PC-9 (cell line): Measurements from ENCODE around the gene KRT9. TPM values are rescaled to one million over a fixed set of nuclear protein-coding genes. Genes with fewer than 3 reads are reported as not detected.

Source experiments
- BruUV-seq: library from RNA; stranded (reverse); fragments of 400-500 nt; replicated peaks from 2 replicates; lab custom pipeline; 2021; lab: Mats Ljungman, UMichigan
- CTCF ChIA-PET: fragments of 300-600 bp; sonication (Branson Sonifier 250); formaldehyde crosslinking; loops from one replicate; lab custom pipeline; 2022; ENCODE audit warnings: antibody characterized with exemption; lab: Charles Lee
- POLR2A ChIA-PET: fragments of 300-600 bp; sonication (Branson Sonifier 250); formaldehyde crosslinking; loops from one replicate; lab custom pipeline; 2022; ENCODE audit warnings: antibody characterized with exemption; ENCODE audit not compliant: unreplicated experiment; lab: Charles Lee
- DNase-seq, 2 experiments: peaks; one replicate each; pipeline versions ENCODE4 v3.0.0 to v3.0.0-alpha.2; 2015 to 2022; ENCODE audit warnings: mixed read lengths in 1 of 2
- H2AFZ ChIP-seq: fragments of 200-600 bp; sonication (generic); 2 replicates; pipeline ENCODE4 v1.8.1; 2017; ENCODE audit warnings: antibody characterized with exemption
- H3F3A ChIP-seq: fragments of 200-600 bp; sonication (generic); 2 replicates; pipeline ENCODE4 v1.8.1; 2017; ENCODE audit warnings: antibody characterized with exemption, mild to moderate bottlenecking, low read depth; ENCODE audit not compliant: insufficient read depth
- H3K27ac ChIP-seq: fragments of 200-600 bp; sonication (generic); 2 replicates; pipeline ENCODE4 v1.6.1; 2016; ENCODE audit warnings: mixed run types
- H3K27me3 ChIP-seq: fragments of 200-600 bp; sonication (generic); 2 replicates; pipeline ENCODE4 v1.6.1; 2016; ENCODE audit warnings: low read depth, mixed run types; ENCODE audit not compliant: insufficient read depth
- H3K36me3 ChIP-seq: fragments of 200-600 bp; sonication (generic); 2 replicates; pipeline ENCODE4 v1.6.1; 2016; ENCODE audit warnings: low read depth, mixed run types
- H3K4me1 ChIP-seq: fragments of 200-600 bp; sonication (generic); replicated peaks from 2 replicates; pipeline ENCODE4 v1.6.1; 2016; ENCODE audit warnings: mixed run types; ENCODE audit not compliant: insufficient read depth
- H3K4me2 ChIP-seq: fragments of 200-600 bp; sonication (generic); 2 replicates; pipeline ENCODE4 v1.6.1; 2017; ENCODE audit warnings: mixed run types
- H3K4me3 ChIP-seq: fragments of 200-600 bp; sonication (generic); 2 replicates; pipeline ENCODE4 v1.6.1; 2016; ENCODE audit warnings: mixed run types
- H3K79me2 ChIP-seq: fragments of 200-600 bp; sonication (generic); 2 replicates; pipeline ENCODE4 v1.6.1; 2017; ENCODE audit warnings: low read depth, mixed run types
- H3K9me2 ChIP-seq: fragments of 200-600 bp; sonication (generic); 2 replicates; pipeline ENCODE4 v1.8.1; 2017; ENCODE audit warnings: mild to moderate bottlenecking; ENCODE audit not compliant: insufficient read depth
- H3K9me3 ChIP-seq: fragments of 200-600 bp; sonication (generic); 2 replicates; pipeline ENCODE4 v1.8.1; 2016; ENCODE audit warnings: low read depth; ENCODE audit not compliant: insufficient read depth
- H4K20me1 ChIP-seq: fragments of 200-600 bp; sonication (generic); 2 replicates; pipeline ENCODE4 v1.8.1; 2017; ENCODE audit not compliant: insufficient read depth
- EZH2 ChIP-seq: fragments of 200-600 bp; sonication (generic); IDR thresholded peaks from 2 replicates; pipeline ENCODE4 v1.8.0; 2017; ENCODE audit warnings: antibody characterized with exemption, low read depth
- intact Hi-C: fragments of 100-400 bp; cut with micrococcal nuclease; formaldehyde crosslinking; loops from one replicate; pipeline ENCODE4 v1.10.0; 2022; ENCODE audit not compliant: unreplicated experiment
- total RNA-seq: library from RNA; stranded (reverse); gene quantifications from 2 replicates; pipeline ENCODE4 v1.2.3, GENCODE V29; 2021
- TF ChIP-seq, protein P1 (sequence below): fragments of 200-600 bp; sonication (generic); conservative IDR thresholded peaks from 2 replicates; pipeline ENCODE4 v1.6.1; 2017; ENCODE audit warnings: mixed run types, antibody characterized with exemption, mild to moderate bottlenecking, moderate library complexity

Gene KRT9
- total RNA-seq, 1 experiment from 2014 or later = 0.55 TPM

DNA sequence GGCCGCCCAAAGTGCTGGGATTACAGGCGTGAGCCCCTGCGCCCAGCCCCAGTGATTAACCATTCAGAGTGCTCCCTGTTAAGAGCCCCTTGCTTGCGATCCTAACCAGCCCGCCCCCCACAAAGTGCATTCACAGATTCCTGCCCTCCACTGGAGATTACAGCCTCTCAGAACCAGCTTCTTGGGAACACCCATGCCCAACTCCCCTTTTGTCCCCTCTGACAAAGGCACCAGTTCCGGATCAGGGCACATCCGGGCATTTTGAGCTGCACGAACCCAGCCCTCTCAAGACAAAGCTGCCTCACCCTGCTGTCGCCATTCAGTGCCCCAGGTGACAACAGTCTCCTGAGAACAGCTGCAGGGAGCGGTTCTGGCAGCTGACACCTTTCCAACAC is 42.9 kb downstream of the KRT9 start:
- BruUV-seq = no TSS peak
- H3K4me3 ChIP-seq = peak overlapping the region; percentile 93
- ChIA-PET POLR2A (interaction anchor here (0.5 to 3.5 kb wide), 13 partner anchors 9 to 710 kb away, joined by 3 to 78 read pairs (median 8); partner anchors contain the start of genes EIF1 and KRT13), CTCF (interaction anchor here (1.2 to 3.3 kb wide), 2 partner anchors 20 to 34 kb away, joined by 4 to 27 read pairs; no protein-coding TSS in a partner anchor)
- H3K27me3 ChIP-seq = no peaks in the 10 kb centered on the region
- DNase-seq = peak; percentile 57 to 63
- H3K9me3 ChIP-seq = no peaks in the 10 kb centered on the region
- H3K79me2 ChIP-seq = peaks cover 48% of the 10 kb centered on the region
- H3K4me1 ChIP-seq = peaks cover 64% of the 10 kb centered on the region
- H2AFZ ChIP-seq = no peak overlapping the region
- peaks cover 76% of the 10 kb centered on the region for H3F3A ChIP-seq
- H3K4me2 ChIP-seq = peak overlapping the region; percentile 98
- peak overlapping the region; percentile 95 for H3K27ac ChIP-seq
- peaks cover 29% of the 10 kb centered on the region for H3K36me3 ChIP-seq
- intact Hi-C loops = loop anchor here (1.0 to 10.0 kb wide), 3 partner anchors 7 to 204 kb away; no protein-coding TSS in a partner anchor
- no peaks in the 10 kb centered on the region for H3K9me2 ChIP-seq
- H4K20me1 ChIP-seq = peaks cover 14% of the 10 kb centered on the region
- TF ChIP-seq, protein P1, sequence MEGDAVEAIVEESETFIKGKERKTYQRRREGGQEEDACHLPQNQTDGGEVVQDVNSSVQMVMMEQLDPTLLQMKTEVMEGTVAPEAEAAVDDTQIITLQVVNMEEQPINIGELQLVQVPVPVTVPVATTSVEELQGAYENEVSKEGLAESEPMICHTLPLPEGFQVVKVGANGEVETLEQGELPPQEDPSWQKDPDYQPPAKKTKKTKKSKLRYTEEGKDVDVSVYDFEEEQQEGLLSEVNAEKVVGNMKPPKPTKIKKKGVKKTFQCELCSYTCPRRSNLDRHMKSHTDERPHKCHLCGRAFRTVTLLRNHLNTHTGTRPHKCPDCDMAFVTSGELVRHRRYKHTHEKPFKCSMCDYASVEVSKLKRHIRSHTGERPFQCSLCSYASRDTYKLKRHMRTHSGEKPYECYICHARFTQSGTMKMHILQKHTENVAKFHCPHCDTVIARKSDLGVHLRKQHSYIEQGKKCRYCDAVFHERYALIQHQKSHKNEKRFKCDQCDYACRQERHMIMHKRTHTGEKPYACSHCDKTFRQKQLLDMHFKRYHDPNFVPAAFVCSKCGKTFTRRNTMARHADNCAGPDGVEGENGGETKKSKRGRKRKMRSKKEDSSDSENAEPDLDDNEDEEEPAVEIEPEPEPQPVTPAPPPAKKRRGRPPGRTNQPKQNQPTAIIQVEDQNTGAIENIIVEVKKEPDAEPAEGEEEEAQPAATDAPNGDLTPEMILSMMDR = no peak
- no peak for TF ChIP-seq EZH2

DNA sequence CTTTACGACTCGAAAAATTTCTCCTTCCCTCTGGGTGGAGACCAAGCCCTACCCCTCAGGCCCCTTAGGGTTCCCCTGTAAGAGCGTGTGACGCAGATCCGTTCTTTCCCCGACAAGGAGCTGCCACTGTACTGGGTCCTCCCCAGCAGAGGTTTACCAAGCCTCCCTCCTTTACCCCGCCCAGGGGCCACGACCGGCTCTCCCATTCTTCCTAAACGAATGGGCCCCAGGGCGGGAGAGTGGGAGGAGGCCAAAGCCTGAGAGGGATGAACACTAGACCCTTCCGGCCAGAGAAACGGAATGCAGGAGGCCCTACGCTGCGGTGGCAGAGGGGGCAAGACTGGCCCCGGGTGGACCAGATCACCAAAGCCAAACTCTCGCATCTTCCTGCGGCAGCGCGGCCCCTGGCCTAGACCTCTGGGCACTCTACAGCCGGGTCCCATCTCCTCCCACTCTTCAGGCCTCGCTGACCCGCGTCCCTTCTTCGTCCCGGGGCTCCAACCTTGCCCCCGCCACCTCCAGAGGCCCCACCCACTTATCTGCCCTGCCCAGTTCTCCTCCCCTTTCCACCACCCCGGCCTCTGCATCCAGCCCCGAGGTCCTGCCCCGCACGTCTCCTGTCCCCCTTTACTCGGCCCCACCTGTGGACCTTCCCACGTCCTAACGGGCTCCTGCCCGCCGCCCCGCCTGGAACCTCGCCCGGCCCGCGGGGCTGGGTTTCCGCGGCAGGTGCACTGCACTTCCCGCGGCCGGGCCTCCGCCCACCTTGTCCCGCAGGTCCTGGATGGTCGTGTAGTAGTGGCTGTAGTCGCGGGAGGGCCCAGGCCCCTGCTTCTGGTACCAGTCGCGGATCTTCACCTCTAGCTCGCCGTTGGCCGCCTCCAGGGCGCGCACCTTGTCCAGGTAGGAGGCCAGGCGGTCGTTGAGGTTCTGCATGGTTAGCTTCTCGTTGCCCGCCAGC is 44.5 kb downstream of the KRT9 start:
- DNase-seq = peak in 1 of 2 experiments; percentile 69
- TSS peak; percentile 52 for BruUV-seq
- Histone ChIP-seq H3K79me2 (peaks cover 58% of the 10 kb centered on the region), H4K20me1 (peaks cover 19% of the 10 kb centered on the region), H3K4me3 (peak overlapping the region; percentile 93), H3K27me3 (no peaks in the 10 kb centered on the region), H3K9me3 (no peaks in the 10 kb centered on the region), H3K9me2 (no peaks in the 10 kb centered on the region), H3K4me1 (peaks cover 65% of the 10 kb centered on the region), H3K4me2 (peak overlapping the region; percentile 98), H3K36me3 (peaks cover 38% of the 10 kb centered on the region), H3F3A (peaks cover 93% of the 10 kb centered on the region), H2AFZ (no peak overlapping the region), H3K27ac (peak overlapping the region; percentile 95)
- intact Hi-C loops = loop anchor here (1.0 to 10.0 kb wide), 3 partner anchors 9 to 203 kb away; no protein-coding TSS in a partner anchor
- ChIA-PET CTCF (interaction anchor here (0.5 to 3.3 kb wide), 3 partner anchors 21 to 136 kb away, joined by 3 to 27 read pairs (median 4); no protein-coding TSS in a partner anchor), POLR2A (interaction anchor here (0.6 to 3.5 kb wide), 8 partner anchors 9 to 1388 kb away, joined by 3 to 78 read pairs (median 9); partner anchors contain the start of genes EIF1, KRT13 and KRT15)
- TF ChIP-seq, protein P1 = no peak

DNA sequence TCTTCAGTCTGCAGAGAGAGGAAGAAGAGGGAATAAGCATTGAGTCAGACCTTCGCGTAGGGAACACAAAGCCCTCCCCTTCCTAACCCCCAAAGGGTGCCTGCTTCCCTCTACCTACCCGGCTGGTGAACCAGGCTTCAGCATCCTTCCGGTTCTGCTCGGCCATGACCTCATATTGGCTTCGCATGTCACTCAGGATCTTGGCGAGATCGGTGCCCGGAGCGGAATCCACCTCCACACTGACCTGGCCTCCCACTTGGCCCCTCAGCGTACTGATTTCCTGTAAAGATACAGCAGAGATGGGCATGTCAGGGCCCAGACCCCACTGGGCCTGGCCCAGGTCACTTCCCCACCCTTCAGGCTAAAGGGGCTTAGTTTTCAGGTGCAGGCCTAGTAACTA is 47.6 kb downstream of the KRT9 start:
- Histone ChIP-seq H3K27ac (peak overlapping the region; percentile 95), H3K4me1 (peaks cover 64% of the 10 kb centered on the region), H3K9me3 (no peaks in the 10 kb centered on the region), H3K4me2 (peak overlapping the region; percentile 98), H3F3A (peaks cover 93% of the 10 kb centered on the region), H3K4me3 (peak overlapping the region; percentile 93), H3K79me2 (peaks cover 62% of the 10 kb centered on the region), H4K20me1 (peaks cover 19% of the 10 kb centered on the region), H3K36me3 (peaks cover 38% of the 10 kb centered on the region), H2AFZ (no peak overlapping the region), H3K9me2 (no peaks in the 10 kb centered on the region), H3K27me3 (no peaks in the 10 kb centered on the region)
- TF ChIP-seq, protein P1 = no peak
- TF ChIP-seq EZH2 = no peak
- ChIA-PET CTCF (no interaction called here), POLR2A (interaction anchor here (0.5 to 0.6 kb wide), 2 partner anchors 25 to 439 kb away, joined by 4 to 8 read pairs; no protein-coding TSS in a partner anchor)
- intact Hi-C loops = loop anchor here (10.0 kb wide), 1 partner anchor 199 kb away; no protein-coding TSS in a partner anchor
- peak in 1 of 2 experiments; percentile 50 for DNase-seq
- BruUV-seq = no TSS peak
